Fibroblast of the aortic adventitia (primary cell): ENCODE measurements around the gene TAF6L. TPM values are rescaled to one million over a fixed set of nuclear protein-coding genes. Genes with fewer than 3 reads are reported as not detected.
"Not testable (repeated sequence)": the region's sequence is repeated elsewhere in the genome, so short reads cannot be mapped to it uniquely, and the experiment has no call there.

Experiments
- DNase-seq: peaks from one replicate; pipeline ENCODE4 v3.0.0-alpha.2; 2010; ENCODE audit warnings: low read depth
- H3K4me3 ChIP-seq: 2 replicates; pipeline ENCODE4 v1.5.1; 2011; ENCODE audit warnings: low read depth, mild to moderate bottlenecking, control low read depth, low read length, moderate library complexity
- CTCF ChIP-seq: IDR thresholded peaks from 2 replicates; pipeline ENCODE4 v1.5.1; 2011; ENCODE audit warnings: mild to moderate bottlenecking, low read length, control low read depth, inconsistent platforms; ENCODE audit not compliant: insufficient read depth
- total RNA-seq: library from RNA; depleted of rRNA; stranded (reverse); fragments of >200 nt; gene quantifications from 2 replicates; pipeline ENCODE4 v1.2.3, GENCODE V29; 2012; ENCODE audit warnings: low replicate concordance

The TAF6L gene
- total RNA-seq, 1 donor: 15.6 TPM

- no peak for TF ChIP-seq CTCF
- no peak overlapping the region for H3K4me3 ChIP-seq
- no peak for DNase-seq
These were observed 18.9 kb upstream of the TAF6L start for GRCh38 chr11:62752177-62752785.

- H3K4me3 ChIP-seq: peak overlapping the region; percentile 98
- no peak for TF ChIP-seq CTCF
- no peak for DNase-seq
These were observed 18.0 kb upstream of the TAF6L start for GRCh38 chr11:62752994-62753735.

- DNase-seq: peak; percentile 99
- H3K4me3 ChIP-seq: peak within 1 kb of the TSS; percentile 98
- TF ChIP-seq CTCF: no peak
These were observed 17.2 kb upstream of the TAF6L start, which contains the start of gene ZBTB3 for GRCh38 chr11:62753736-62754603. Gene ZBTB3 (minus strand): TSS chr11:62754160. CDS start chr11:62753664, 496 bp downstream.

GRCh38 chr11:62755086-62755615 is 16.0 kb upstream of the TAF6L start:
- TF ChIP-seq CTCF: no peak
- no peak for DNase-seq

GRCh38 chr11:62757846-62758788 is 13.1 kb upstream of the TAF6L start:
- no peak for TF ChIP-seq CTCF
- no peak for DNase-seq
- no peak overlapping the region for H3K4me3 ChIP-seq

More at GRCh38 chr11:62755086-62755615, 16.0 kb upstream of the TAF6L start:
- no peak overlapping the region for H3K4me3 ChIP-seq

- H3K4me3 ChIP-seq: peak overlapping the region; percentile 31
- DNase-seq: not testable (repeated sequence)
These were observed 10.3 kb upstream of the TAF6L start for GRCh38 chr11:62760867-62761227.
